ENCODE measurements around the gene ADGRD2. TPM values are rescaled to one million over a fixed set of nuclear protein-coding genes. Genes with fewer than 3 reads are reported as not detected.

Gene ADGRD2
- total and polyA plus RNA-seq, 8 donors, result 0.10 to 0.22 (median 0.16) TPM; not detected in 3

GRCh38 chr9:124491049-124491975, 41.1 kb downstream of the ADGRD2 start:
- Histone ChIP-seq H3K27ac (no peak overlapping the region), H3K36me3 (no peaks in the 10 kb centered on the region), H3K9me3 (no peaks in the 10 kb centered on the region), H3K27me3 (peaks cover 13 to 68% of the 10 kb centered on the region in 2 donors), H3K4me1 (no peaks in the 10 kb centered on the region), H3K4me3 (no peak overlapping the region)
- ATAC-seq (no peak), DNase-seq (no peak)
- intact Hi-C loops (cut with DNase I), result no loop called here
- no peak for TF ChIP-seq CTCF (IDR thresholded peaks at IDR 0.05)

DNA sequence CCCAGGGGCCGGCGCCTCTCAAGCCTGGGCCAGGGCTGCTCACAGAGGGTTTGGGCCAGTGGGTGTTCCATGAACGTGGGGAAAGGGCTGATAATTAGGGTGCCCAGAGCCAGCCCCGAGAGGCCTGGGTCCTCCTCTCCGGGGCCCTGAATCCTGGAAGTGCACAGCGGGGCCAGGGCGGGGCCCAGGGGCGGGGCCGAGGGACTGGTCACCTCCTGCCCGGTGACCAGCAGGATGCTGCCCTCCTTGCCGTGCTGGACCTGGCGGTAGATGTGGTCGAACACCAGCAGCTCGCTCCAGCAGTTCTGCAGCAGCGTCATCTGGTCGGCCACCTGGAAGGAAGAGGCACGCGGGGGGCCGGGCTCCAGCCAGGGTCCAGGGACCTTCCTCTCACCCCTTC, 42.6 kb downstream of the ADGRD2 start:
- H3K9me3 ChIP-seq, result no peaks in the 10 kb centered on the region
- no peak overlapping the region for H3K4me3 ChIP-seq
- peaks cover 0 to 53% of the 10 kb centered on the region in 2 donors for H3K27me3 ChIP-seq
- intact Hi-C loops (cut with DNase I), result no loop called here
- ATAC-seq (no peak), DNase-seq (peak in 1 of 4 donors; percentile 73)
- no peak overlapping the region for H3K27ac ChIP-seq
- TF ChIP-seq CTCF (IDR thresholded peaks at IDR 0.05), result no peak
- H3K4me1 ChIP-seq, result no peaks in the 10 kb centered on the region
- H3K36me3 ChIP-seq, result no peaks in the 10 kb centered on the region

GRCh38 chr9:124493218-124493617, 43.0 kb downstream of the ADGRD2 start:
- Histone ChIP-seq H3K27me3 (peaks cover 0 to 50% of the 10 kb centered on the region in 2 donors), H3K4me3 (no peak overlapping the region), H3K4me1 (no peaks in the 10 kb centered on the region), H3K36me3 (no peaks in the 10 kb centered on the region), H3K27ac (no peak overlapping the region), H3K9me3 (no peaks in the 10 kb centered on the region)
- intact Hi-C loops (cut with DNase I), result no loop called here
- ATAC-seq, result no peak
- no peak for DNase-seq
- no peak for TF ChIP-seq CTCF (IDR thresholded peaks at IDR 0.05)

DNA sequence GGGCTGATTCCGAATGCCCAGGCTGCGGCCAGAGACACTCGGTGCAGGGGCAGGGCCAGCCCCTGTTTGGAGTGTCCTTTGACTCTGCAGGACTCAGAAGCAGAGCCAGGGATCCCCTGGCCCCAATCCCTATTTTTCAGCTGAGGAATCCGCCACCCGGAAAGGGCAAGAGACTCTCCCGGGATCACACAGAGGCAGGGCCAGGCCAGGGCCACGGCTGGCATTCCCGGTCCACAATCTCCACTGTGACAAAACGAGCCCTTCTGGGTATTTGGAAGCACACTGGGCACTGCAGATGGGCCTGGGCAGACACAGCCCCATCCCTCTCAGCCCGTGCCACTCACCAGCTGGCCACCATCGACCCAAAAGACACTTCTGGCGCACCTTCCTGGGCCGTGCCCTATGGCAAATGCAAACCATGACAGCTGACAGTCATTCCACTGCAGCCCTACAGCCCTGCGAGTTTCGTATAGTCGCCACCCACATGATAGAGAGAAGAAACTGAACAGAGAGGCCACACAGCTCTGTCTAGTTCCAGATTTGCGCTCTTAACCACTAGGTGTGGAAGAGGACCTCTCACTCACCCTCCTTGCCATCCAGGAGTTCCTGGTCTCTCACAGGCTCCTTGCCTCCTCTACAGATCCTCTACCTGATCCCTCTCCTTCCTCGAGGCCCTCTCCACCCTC, 43.7 kb downstream of the ADGRD2 start:
- TF ChIP-seq CTCF (IDR thresholded peaks at IDR 0.05), result no peak
- H3K27ac ChIP-seq, result no peak overlapping the region
- no peaks in the 10 kb centered on the region for H3K4me1 ChIP-seq
- no peaks in the 10 kb centered on the region for H3K36me3 ChIP-seq
- no peak overlapping the region for H3K4me3 ChIP-seq
- DNase-seq (peak in 1 of 4 donors; percentile 43), ATAC-seq (no peak)
- peaks cover 0 to 49% of the 10 kb centered on the region in 2 donors for H3K27me3 ChIP-seq
- intact Hi-C loops (cut with DNase I), result no loop called here
- no peaks in the 10 kb centered on the region for H3K9me3 ChIP-seq
